GM23248 (cell line): Measurements from ENCODE around the gene SLC25A33.

ENCODE experiments used
- EZH2 ChIP-seq: fragments of 200-600 bp; sonication (generic); IDR thresholded peaks from 2 replicates; pipeline ENCODE4 v1.6.1; 2018; ENCODE audit warnings: antibody characterized with exemption, mild to moderate bottlenecking; ENCODE audit not compliant: insufficient read depth, poor library complexity, severe bottlenecking
- EZH2phosphoT487 ChIP-seq: fragments of 200-600 bp; sonication (generic); IDR thresholded peaks from 2 replicates; pipeline ENCODE4 v1.6.1; 2018; ENCODE audit warnings: antibody characterized with exemption, moderate library complexity, mild to moderate bottlenecking, low read depth; ENCODE audit not compliant: insufficient read depth

DNA sequence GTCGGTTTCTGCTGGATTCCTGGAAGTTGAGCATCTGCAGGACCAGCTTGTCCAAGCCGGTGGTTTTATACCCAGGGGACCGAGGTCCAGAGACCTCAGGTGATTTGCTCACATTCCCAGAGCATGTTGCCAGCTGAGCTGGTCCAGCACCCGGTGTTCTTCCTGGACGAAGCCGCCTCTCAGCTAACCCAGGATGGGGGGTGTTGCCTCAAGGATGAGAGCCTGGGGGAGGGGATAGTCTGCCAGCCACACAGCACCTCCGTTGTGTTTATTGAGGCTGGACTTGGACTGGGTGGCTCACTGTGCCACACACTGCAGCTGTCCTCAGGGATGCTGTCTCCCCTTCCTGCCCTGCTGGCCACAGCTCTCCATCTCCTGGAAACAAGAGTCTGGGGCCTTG is 50.9 kb downstream of the SLC25A33 start:
- no peak for TF ChIP-seq EZH2
- no peak for TF ChIP-seq EZH2phosphoT487
